SH-SY5Y (cell line): ENCODE data around the gene PPP1R12B.

Source experiments
- GATA2 ChIP-seq: IDR thresholded peaks from 2 replicates; pipeline ENCODE4 v1.6.1; 2011; ENCODE audit warnings: mild to moderate bottlenecking, low read depth, low read length
- GATA3 ChIP-seq: IDR thresholded peaks from 2 replicates; pipeline ENCODE4 v1.6.1; 2011; ENCODE audit warnings: low read depth, mild to moderate bottlenecking, low read length, moderate library complexity

DNA sequence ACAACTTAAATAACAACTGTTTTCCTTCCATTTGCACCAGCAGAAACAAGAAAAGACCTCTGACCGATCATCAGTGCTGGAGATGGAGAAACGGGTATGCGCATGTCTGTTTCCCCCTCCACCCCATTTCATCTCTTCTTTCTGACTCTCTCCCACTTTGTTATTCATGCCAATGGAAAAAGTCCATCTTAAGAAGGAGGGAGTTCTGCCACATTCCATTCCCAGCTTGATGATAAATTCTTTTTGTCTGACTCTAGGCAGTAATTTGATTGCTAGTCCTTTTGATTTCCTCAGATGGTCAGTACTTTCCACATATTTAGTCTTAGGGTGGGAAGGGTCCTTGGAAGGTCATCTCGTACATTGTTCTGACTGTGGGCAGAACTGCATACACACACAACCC lies 219.2 kb downstream of the PPP1R12B start:
- no peak for TF ChIP-seq GATA2
- TF ChIP-seq GATA3 = no peak
